ENCODE results near the gene MAPK1IP1L. TPM values are rescaled to one million over a fixed set of nuclear protein-coding genes. Genes with fewer than 3 reads are reported as not detected.
"Not testable (repeated sequence)": the region's sequence is repeated elsewhere in the genome, so short reads cannot be mapped to it uniquely, and the experiment has no call there.

Gene MAPK1IP1L
- total RNA-seq, 1 experiment from 2014 or later, result 137 TPM

GRCh38 chr14:55054098-55054497 is 2.7 kb downstream of the MAPK1IP1L start:
- DNase-seq (ENCODE audit: low spot score), result no peak

- no peak for DNase-seq (ENCODE audit: low spot score)
Measured at GRCh38 chr14:55057919-55058318, 6.5 kb downstream of the MAPK1IP1L start.

- no peak for DNase-seq (ENCODE audit: low spot score)
Measured at GRCh38 chr14:55059333-55059732, 7.9 kb downstream of the MAPK1IP1L start.

- DNase-seq (ENCODE audit: low spot score), result no peak
Measured at GRCh38 chr14:55062517-55063351, 11.3 kb downstream of the MAPK1IP1L start.

GRCh38 chr14:55064896-55065295 is 13.4 kb downstream of the MAPK1IP1L start:
- not testable (repeated sequence) for DNase-seq (ENCODE audit: low spot score)

- DNase-seq (ENCODE audit: low spot score), result no peak
Measured at GRCh38 chr14:55065411-55065810, 14.0 kb downstream of the MAPK1IP1L start.

GRCh38 chr14:55066223-55066622 is 14.8 kb downstream of the MAPK1IP1L start:
- DNase-seq (ENCODE audit: low spot score), result no peak

GRCh38 chr14:55070981-55071411 is 19.5 kb downstream of the MAPK1IP1L start:
- DNase-seq (ENCODE audit: low spot score), result no peak

GRCh38 chr14:55071870-55072640 is 20.6 kb downstream of the MAPK1IP1L start:
- no peak for DNase-seq (ENCODE audit: low spot score)

GRCh38 chr14:55073856-55074255 is 22.4 kb downstream of the MAPK1IP1L start:
- DNase-seq (ENCODE audit: low spot score), result no peak

GRCh38 chr14:55074662-55075061 is 23.2 kb downstream of the MAPK1IP1L start:
- DNase-seq (ENCODE audit: low spot score), result no peak

- DNase-seq (ENCODE audit: low spot score), result no peak
Measured at GRCh38 chr14:55075628-55076175, 24.3 kb downstream of the MAPK1IP1L start.

- no peak for DNase-seq (ENCODE audit: low spot score)
Measured at GRCh38 chr14:55077170-55078151, 26.0 kb downstream of the MAPK1IP1L start.

GRCh38 chr14:55079961-55080360 is 28.5 kb downstream of the MAPK1IP1L start:
- DNase-seq (ENCODE audit: low spot score), result not testable (repeated sequence)

GRCh38 chr14:55084401-55085059 is 33.1 kb downstream of the MAPK1IP1L start:
- no peak for DNase-seq (ENCODE audit: low spot score)

- no peak for DNase-seq (ENCODE audit: low spot score)
Measured at GRCh38 chr14:55085060-55085660, 33.7 kb downstream of the MAPK1IP1L start.

- no peak for DNase-seq (ENCODE audit: low spot score)
Measured at GRCh38 chr14:55086938-55087337, 35.5 kb downstream of the MAPK1IP1L start.

GRCh38 chr14:55088356-55088755 is 36.9 kb downstream of the MAPK1IP1L start:
- no peak for DNase-seq (ENCODE audit: low spot score)

GRCh38 chr14:55092341-55092740 is 40.9 kb downstream of the MAPK1IP1L start:
- no peak for DNase-seq (ENCODE audit: low spot score)

Data from H4 (cell line).